PFSK-1 (cell line): ENCODE data around the gene MBD6.

Source experiments
- FOXP2 ChIP-seq: optimal IDR thresholded peaks from 2 replicates; pipeline ENCODE3; 2011; ENCODE audit warnings: borderline replicate concordance, control low read depth, inconsistent platforms; ENCODE audit not compliant: insufficient read depth; ENCODE audit errors: extremely low read length, extremely low read depth
- POLR2AphosphoS5 ChIP-seq: IDR thresholded peaks from 2 replicates; pipeline ENCODE4 v1.6.1; 2012; ENCODE audit warnings: low read depth, mild to moderate bottlenecking, control low read depth, low read length, moderate library complexity
- REST ChIP-seq, 2 experiments: IDR thresholded peaks; 2 replicates each; pipeline versions ENCODE4 v1.6.1 to v1.8.0; 2011 to 2012; ENCODE audit warnings: low read depth in 2 of 2, low read length in 2 of 2, control low read depth in 1 of 2, inconsistent platforms in 1 of 2, mild to moderate bottlenecking in 1 of 2, moderate library complexity in 1 of 2; ENCODE audit not compliant: insufficient read depth in 1 of 2
- SIN3A ChIP-seq: IDR thresholded peaks from 2 replicates; pipeline ENCODE4 v1.6.1; 2012; ENCODE audit warnings: mild to moderate bottlenecking, low read length, moderate library complexity, borderline replicate concordance; ENCODE audit not compliant: insufficient read depth
- TAF1 ChIP-seq: IDR thresholded peaks from 2 replicates; pipeline ENCODE4 v1.6.1; 2012; ENCODE audit warnings: low read length, control low read depth, borderline replicate concordance; ENCODE audit not compliant: insufficient read depth

The MBD6 gene

GRCh38 chr12:57558864-57559263, 36.2 kb downstream of the MBD6 start:
- no peak for TF ChIP-seq POLR2AphosphoS5
- no peak for TF ChIP-seq REST (IDR thresholded peaks at IDR 0.05; ENCODE audit: insufficient read depth in 1 of 2, low read depth in 2 of 2, low read length in 2 of 2)
- TF ChIP-seq TAF1, result no peak
- TF ChIP-seq SIN3A, result no peak
- no peak for TF ChIP-seq FOXP2

DNA sequence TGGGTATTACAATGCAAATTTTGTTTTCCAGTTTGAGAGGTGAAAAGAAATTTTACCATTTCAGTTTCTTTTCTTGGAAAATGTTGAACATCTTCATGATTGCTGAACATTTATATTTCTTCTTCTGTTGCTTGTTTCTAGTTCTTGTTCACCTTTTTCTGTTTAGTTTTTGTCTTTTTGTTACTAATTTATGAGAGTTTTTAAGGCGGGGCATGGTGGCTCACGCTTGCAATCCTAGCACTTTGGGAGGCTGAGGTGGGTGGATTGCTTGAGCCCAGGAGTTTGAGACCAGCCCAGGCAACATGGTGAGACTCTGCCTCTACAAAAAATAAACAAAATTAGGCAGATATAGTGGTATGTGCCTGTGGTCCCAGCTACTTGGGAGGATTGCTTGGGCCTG, 37.9 kb downstream of the MBD6 start:
- no peak for TF ChIP-seq TAF1
- no peak for TF ChIP-seq SIN3A
- TF ChIP-seq POLR2AphosphoS5, result no peak
- no peak for TF ChIP-seq REST (IDR thresholded peaks at IDR 0.05; ENCODE audit: insufficient read depth in 1 of 2, low read depth in 2 of 2, low read length in 2 of 2)
- no peak for TF ChIP-seq FOXP2

- TF ChIP-seq TAF1, result no peak
Observed at GRCh38 chr12:57563358-57563757, 40.7 kb downstream of the MBD6 start.

DNA sequence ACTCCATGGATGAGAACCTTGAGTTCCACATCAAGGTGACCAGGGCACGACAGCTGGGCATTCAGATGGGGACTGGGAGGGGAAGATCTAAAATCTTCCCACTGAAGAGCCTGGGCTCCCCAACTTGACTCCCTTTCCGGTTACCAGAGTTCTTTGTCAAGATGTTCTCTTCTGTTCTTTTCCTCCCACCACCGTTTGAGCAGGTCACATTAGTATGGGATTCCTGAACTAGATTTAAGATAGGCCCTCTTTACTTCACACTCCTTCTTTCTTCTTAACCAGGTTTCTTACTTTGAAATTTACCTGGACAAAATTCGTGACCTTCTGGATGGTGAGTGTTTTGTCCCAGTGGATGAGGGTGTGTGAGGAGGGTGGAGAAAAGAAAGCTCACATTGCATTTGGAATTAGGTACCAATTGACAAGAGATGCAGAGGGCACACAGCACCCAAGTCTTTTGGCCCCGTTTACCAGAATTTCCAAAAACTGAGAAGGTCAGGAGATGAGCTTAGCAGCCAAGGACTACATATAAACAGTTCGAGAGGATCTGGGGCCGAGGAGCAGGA, 41.6 kb downstream of the MBD6 start:
- no peak for TF ChIP-seq SIN3A
- no peak for TF ChIP-seq POLR2AphosphoS5
- TF ChIP-seq REST (IDR thresholded peaks at IDR 0.05; ENCODE audit: insufficient read depth in 1 of 2, low read depth in 2 of 2, low read length in 2 of 2), result no peak
- no peak for TF ChIP-seq TAF1
- TF ChIP-seq FOXP2, result no peak

DNA sequence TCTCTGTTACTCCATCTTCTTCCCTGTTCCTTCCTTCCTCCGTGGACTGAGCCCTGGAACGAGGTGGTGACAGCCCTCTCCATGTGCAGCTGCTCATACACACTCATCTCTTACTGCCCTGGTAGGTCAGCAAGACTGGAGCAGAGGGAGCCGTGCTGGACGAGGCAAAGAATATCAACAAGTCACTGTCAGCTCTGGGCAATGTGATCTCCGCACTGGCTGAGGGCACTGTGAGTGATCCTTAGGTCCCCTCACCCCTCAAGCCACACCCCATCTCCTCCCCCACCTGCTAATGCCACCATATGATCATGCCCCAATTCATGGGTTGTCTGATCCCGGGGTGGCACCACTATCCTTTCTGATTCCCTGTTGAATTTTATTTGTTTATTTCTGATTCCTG, 46.2 kb downstream of the MBD6 start:
- no peak for TF ChIP-seq REST (IDR thresholded peaks at IDR 0.05; ENCODE audit: insufficient read depth in 1 of 2, low read depth in 2 of 2, low read length in 2 of 2)
- TF ChIP-seq FOXP2, result no peak
- TF ChIP-seq POLR2AphosphoS5, result no peak
- no peak for TF ChIP-seq TAF1
- no peak for TF ChIP-seq SIN3A
